Measurements from ENCODE around the gene KLHL40.

KLHL40 gene

GRCh38 chr3:42741796-42742195 lies 56.5 kb downstream of the KLHL40 start:
- no peaks in the 10 kb centered on the region for H3K4me1 ChIP-seq
- no peak for DNase-seq
- no peaks in the 10 kb centered on the region for H3K27me3 ChIP-seq
- no peaks in the 10 kb centered on the region for H3K36me3 ChIP-seq
- no peak overlapping the region for H3K4me3 ChIP-seq (ENCODE audit: low read depth, low read length)
- H3K9me3 ChIP-seq = no peaks in the 10 kb centered on the region
- TF ChIP-seq, protein P1, sequence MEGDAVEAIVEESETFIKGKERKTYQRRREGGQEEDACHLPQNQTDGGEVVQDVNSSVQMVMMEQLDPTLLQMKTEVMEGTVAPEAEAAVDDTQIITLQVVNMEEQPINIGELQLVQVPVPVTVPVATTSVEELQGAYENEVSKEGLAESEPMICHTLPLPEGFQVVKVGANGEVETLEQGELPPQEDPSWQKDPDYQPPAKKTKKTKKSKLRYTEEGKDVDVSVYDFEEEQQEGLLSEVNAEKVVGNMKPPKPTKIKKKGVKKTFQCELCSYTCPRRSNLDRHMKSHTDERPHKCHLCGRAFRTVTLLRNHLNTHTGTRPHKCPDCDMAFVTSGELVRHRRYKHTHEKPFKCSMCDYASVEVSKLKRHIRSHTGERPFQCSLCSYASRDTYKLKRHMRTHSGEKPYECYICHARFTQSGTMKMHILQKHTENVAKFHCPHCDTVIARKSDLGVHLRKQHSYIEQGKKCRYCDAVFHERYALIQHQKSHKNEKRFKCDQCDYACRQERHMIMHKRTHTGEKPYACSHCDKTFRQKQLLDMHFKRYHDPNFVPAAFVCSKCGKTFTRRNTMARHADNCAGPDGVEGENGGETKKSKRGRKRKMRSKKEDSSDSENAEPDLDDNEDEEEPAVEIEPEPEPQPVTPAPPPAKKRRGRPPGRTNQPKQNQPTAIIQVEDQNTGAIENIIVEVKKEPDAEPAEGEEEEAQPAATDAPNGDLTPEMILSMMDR (IDR thresholded peaks at IDR 0.05; ENCODE audit: low read depth, low read length) = no peak
